H9 (cell line): ENCODE data around the gene TFEB. TPM values are rescaled to one million over a fixed set of nuclear protein-coding genes. Genes with fewer than 3 reads are reported as not detected.

Experiments used
- DNase-seq: peaks from one replicate; pipeline ENCODE4 v3.0.0-alpha.2; 2017
- H2AFZ ChIP-seq: one replicate; pipeline ENCODE4 v1.6.1; 2013; ENCODE audit warnings: mild to moderate bottlenecking, low read length, control low read depth, moderate library complexity
- H2AK5ac ChIP-seq: 2 replicates; pipeline ENCODE4 v1.6.1; 2013; ENCODE audit warnings: low read length, control low read depth, mixed read lengths; ENCODE audit not compliant: insufficient read length
- H2BK120ac ChIP-seq: one replicate; pipeline ENCODE4 v1.6.1; 2013; ENCODE audit warnings: low read depth, mild to moderate bottlenecking, low read length, control low read depth, inconsistent platforms; ENCODE audit not compliant: poor library complexity, severe bottlenecking
- H2BK12ac ChIP-seq: 2 replicates; pipeline ENCODE4 v1.6.1; 2013; ENCODE audit warnings: low read length, control low read depth, mixed read lengths, low read depth; ENCODE audit not compliant: insufficient read length
- H2BK15ac ChIP-seq: 2 replicates; pipeline ENCODE4 v1.6.1; 2013; ENCODE audit warnings: low read depth, low read length, control low read depth
- H2BK20ac ChIP-seq: one replicate; pipeline ENCODE4 v1.6.1; 2013; ENCODE audit warnings: low read depth, mild to moderate bottlenecking, low read length, control low read depth, inconsistent platforms; ENCODE audit not compliant: poor library complexity, severe bottlenecking
- H2BK5ac ChIP-seq: 2 replicates; pipeline ENCODE4 v1.6.1; 2013; ENCODE audit warnings: low read length, control low read depth, mixed read lengths; ENCODE audit not compliant: insufficient read length
- H3K14ac ChIP-seq: 2 replicates; pipeline ENCODE4 v1.6.1; 2013; ENCODE audit warnings: low read length, control low read depth; ENCODE audit not compliant: insufficient read depth
- H3K18ac ChIP-seq: 2 replicates; pipeline ENCODE4 v1.6.1; 2013; ENCODE audit warnings: low read depth, mild to moderate bottlenecking, mixed read lengths, low read length, control low read depth; ENCODE audit not compliant: insufficient read length
- H3K23ac ChIP-seq: 2 replicates; pipeline ENCODE4 v1.6.1; 2013; ENCODE audit warnings: low read length, control low read depth, mixed read lengths, low read depth; ENCODE audit not compliant: insufficient read length
- H3K23me2 ChIP-seq: 2 replicates; pipeline ENCODE4 v1.6.1; 2013; ENCODE audit warnings: low read depth, mild to moderate bottlenecking, mixed read lengths, low read length, control low read depth; ENCODE audit not compliant: insufficient read length, poor library complexity, severe bottlenecking
- H3K27ac ChIP-seq: 2 replicates; pipeline ENCODE4 v1.5.1; 2013; ENCODE audit warnings: low read length, control low read depth, mixed read lengths, low read depth; ENCODE audit not compliant: insufficient read length
- H3K27me3 ChIP-seq: 2 replicates; pipeline ENCODE4 v1.6.1; 2013; ENCODE audit warnings: low read length, control low read depth, inconsistent platforms; ENCODE audit not compliant: insufficient read depth
- H3K4ac ChIP-seq: 2 replicates; pipeline ENCODE4 v1.6.1; 2013; ENCODE audit warnings: low read depth, mild to moderate bottlenecking, control low read depth, inconsistent platforms, low read length, moderate library complexity
- H3K4me1 ChIP-seq: 2 replicates; pipeline ENCODE4 v1.6.1; 2013; ENCODE audit warnings: low read length, control low read depth, inconsistent platforms; ENCODE audit not compliant: insufficient read depth
- H3K4me2 ChIP-seq: 2 replicates; pipeline ENCODE4 v1.6.1; 2013; ENCODE audit warnings: low read length, control low read depth, mixed read lengths; ENCODE audit not compliant: insufficient read length, insufficient read depth
- H3K56ac ChIP-seq: 2 replicates; pipeline ENCODE4 v1.6.1; 2013; ENCODE audit warnings: low read depth, mild to moderate bottlenecking, mixed read lengths, low read length, control low read depth; ENCODE audit not compliant: insufficient read length
- H3K79me1 ChIP-seq: 2 replicates; pipeline ENCODE4 v1.6.1; 2013; ENCODE audit warnings: low read depth, mild to moderate bottlenecking, moderate library complexity, low read length, control low read depth, inconsistent platforms; ENCODE audit not compliant: insufficient read depth, poor library complexity, severe bottlenecking
- H3K79me2 ChIP-seq: 2 replicates; pipeline ENCODE4 v1.6.1; 2013; ENCODE audit warnings: low read length, control low read depth, inconsistent platforms; ENCODE audit not compliant: insufficient read depth
- H3K9ac ChIP-seq: 2 replicates; pipeline ENCODE4 v1.6.1; 2013; ENCODE audit warnings: low read length, control low read depth, mixed read lengths; ENCODE audit not compliant: insufficient read length; ENCODE audit errors: extremely low read depth
- H3K9me3 ChIP-seq: one replicate; pipeline ENCODE4 v1.6.1; 2013; ENCODE audit warnings: low read depth, low read length, inconsistent platforms; ENCODE audit not compliant: control insufficient read depth
- H3T11ph ChIP-seq: one replicate; pipeline ENCODE4 v1.6.1; 2013; ENCODE audit warnings: mild to moderate bottlenecking, low read length, control low read depth, inconsistent platforms
- H4K20me1 ChIP-seq: one replicate; pipeline ENCODE4 v1.6.1; 2013; ENCODE audit not compliant: control insufficient read depth, insufficient read length, insufficient read depth
- H4K5ac ChIP-seq: 2 replicates; pipeline ENCODE4 v1.6.1; 2013; ENCODE audit warnings: low read depth, mild to moderate bottlenecking, mixed read lengths, low read length, control low read depth; ENCODE audit not compliant: insufficient read length
- H4K8ac ChIP-seq: replicated peaks from 2 replicates; pipeline ENCODE4 v1.6.1; 2013; ENCODE audit warnings: low read length, control low read depth, mixed read lengths, low read depth; ENCODE audit not compliant: insufficient read length
- H4K91ac ChIP-seq: 2 replicates; pipeline ENCODE4 v1.6.1; 2013; ENCODE audit warnings: low read depth, mild to moderate bottlenecking, moderate library complexity, mixed read lengths, low read length, control low read depth; ENCODE audit not compliant: insufficient read length
- H3K27ac Mint-ChIP-seq, 3 experiments: 2 replicates in 2 of 3; 3 replicates in 1 of 3; pipeline ENCODE4 v1.8.0; 2020 to 2021; ENCODE audit warnings: mixed read lengths in 3 of 3, mild to moderate bottlenecking in 1 of 3, moderate library complexity in 1 of 3
- H3K27me3 Mint-ChIP-seq: 2 replicates; pipeline ENCODE4 v1.8.0; 2021; ENCODE audit warnings: low read depth, mild to moderate bottlenecking, moderate library complexity, mixed read lengths
- H3K36me3 Mint-ChIP-seq, 3 experiments: 2 replicates in 2 of 3; 3 replicates in 1 of 3; pipeline ENCODE4 v1.8.0; 2020 to 2021; ENCODE audit warnings: low read depth in 3 of 3, mixed read lengths in 3 of 3; ENCODE audit not compliant: insufficient read depth in 1 of 3
- H3K4me1 Mint-ChIP-seq, 2 experiments: 2 replicates each; pipeline ENCODE4 v1.8.0; 2020; ENCODE audit warnings: mixed read lengths in 2 of 2
- H3K4me3 Mint-ChIP-seq, 2 experiments: 2 replicates in 1 of 2; 3 replicates in 1 of 2; pipeline ENCODE4 v1.8.0; 2020 to 2021; ENCODE audit warnings: mild to moderate bottlenecking in 2 of 2, mixed read lengths in 2 of 2, moderate library complexity in 1 of 2
- H3K9me3 Mint-ChIP-seq, 2 experiments: 2 replicates in 1 of 2; 3 replicates in 1 of 2; pipeline ENCODE4 v1.8.0; 2020; ENCODE audit warnings: mild to moderate bottlenecking in 2 of 2, mixed read lengths in 2 of 2, moderate library complexity in 1 of 2
- CTCF ChIP-seq: fragments of 200-600 bp; sonication (generic); conservative IDR thresholded peaks from 3 replicates; pipeline ENCODE4 v1.8.0; 2021; ENCODE audit warnings: antibody characterized with exemption, mild to moderate bottlenecking
- WGBS: extraction: QIAGEN DNeasy Blood & Tissue Kit; methylation state at CpG from one replicate; pipeline ENCODE4 v1.1.7; 2013; ENCODE audit warnings: missing lambda C conversion rate, low lambda C conversion rate, mixed read lengths; ENCODE audit not compliant: insufficient read length; ENCODE audit errors: extremely low coverage; 5-methylcytosine and 5-hydroxymethylcytosine counted together
- total RNA-seq: library from RNA; stranded (reverse); gene quantifications from 2 replicates; pipeline ENCODE4 v1.2.1, GENCODE V29; 2021

TFEB gene
- total RNA-seq, 1 experiment from 2014 or later, result 1.2 TPM

- TF ChIP-seq CTCF, result peak; percentile 90
- peak; percentile 95 for DNase-seq
- H3K14ac ChIP-seq, result no peak overlapping the region
Observed at GRCh38 chr6:41682056-41682477, 53.3 kb downstream of the TFEB start.

More at GRCh38 chr6:41682056-41682477, 53.3 kb downstream of the TFEB start:
- Histone ChIP-seq H3K9me3 (no peaks in the 10 kb centered on the region), H3K27me3 (no peaks in the 10 kb centered on the region), H3K18ac (no peak overlapping the region), H3K79me1 (no peaks in the 10 kb centered on the region), H3K56ac (no peak overlapping the region), H2BK12ac (no peak overlapping the region), H4K8ac (no peak overlapping the region), H3K4me1 (peaks cover 3% of the 10 kb centered on the region; the same call in 1 of the 2 replicates), H3K23me2 (no peaks in the 10 kb centered on the region), H4K5ac (no peak overlapping the region), H4K91ac (no peak overlapping the region), H3K4ac (no peak overlapping the region), H2BK5ac (no peak overlapping the region), H2AK5ac (no peak overlapping the region), H2BK15ac (no peak overlapping the region), H2BK120ac (no peak overlapping the region), H2BK20ac (no peak overlapping the region), H3T11ph (no peak overlapping the region), H3K79me2 (no peaks in the 10 kb centered on the region), H2AFZ (no peak overlapping the region), H4K20me1 (no peaks in the 10 kb centered on the region), H3K23ac (no peak overlapping the region), H3K4me2 (no peak overlapping the region), H3K27ac (no peak overlapping the region), H3K9ac (no peak overlapping the region)
- peaks cover 16% of the 10 kb centered on the region for H3K27me3 Mint-ChIP-seq
- no peaks in the 10 kb centered on the region for H3K36me3 Mint-ChIP-seq
- H3K4me1 Mint-ChIP-seq, result peaks cover 22 to 46% of the 10 kb centered on the region in 2 experiments
- no CpG with 5 or more reads among the region's 9 CpGs for WGBS
- H3K4me3 Mint-ChIP-seq, result no peak overlapping the region
- H3K9me3 Mint-ChIP-seq, result no peaks in the 10 kb centered on the region
- H3K27ac Mint-ChIP-seq, result no peak overlapping the region
